ENCODE measurements around the gene AFAP1L2.

AFAP1L2 gene

GRCh38 chr10:114347791-114348190 is 56.5 kb downstream of the AFAP1L2 start:
- ChIA-PET CTCF (interaction anchor here (1.6 to 3.6 kb wide), 2 partner anchors 42 to 44 kb away, joined by 5 to 11 read pairs; no protein-coding TSS in a partner anchor), POLR2A (no interaction called here)
- DNase-seq (ENCODE audit: extremely low spot score), result no peak
- no peak for TF ChIP-seq CTCF (IDR thresholded peaks at IDR 0.05; ENCODE audit: control extremely low read depth, extremely low read depth, low read depth, missing control alignments)

DNA sequence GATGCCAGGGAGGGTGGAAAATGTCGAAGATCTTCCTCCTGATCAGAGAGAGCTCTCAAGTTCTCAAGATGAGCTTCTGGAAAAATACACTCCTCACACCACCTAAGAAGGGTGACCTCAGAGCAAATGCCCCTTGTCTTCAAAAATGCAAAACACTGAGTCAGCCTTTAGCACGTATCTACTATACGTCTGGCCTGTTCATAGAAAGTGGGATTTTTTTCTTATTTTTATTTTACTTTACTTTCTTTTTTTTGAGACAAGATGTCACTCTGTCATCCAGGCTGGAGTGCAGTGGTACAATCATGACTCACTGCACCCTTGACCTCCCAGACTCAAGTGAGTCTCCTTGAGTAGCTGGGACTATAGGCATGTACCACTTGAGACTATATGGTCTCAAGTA is 57.1 kb downstream of the AFAP1L2 start:
- ChIA-PET CTCF (interaction anchor here (1.0 to 3.6 kb wide), 3 partner anchors 42 to 45 kb away, joined by 3 to 11 read pairs (median 5); no protein-coding TSS in a partner anchor), POLR2A (no interaction called here)

GRCh38 chr10:114346176-114347031 is 57.9 kb downstream of the AFAP1L2 start:
- ChIA-PET CTCF (interaction anchor here (1.0 to 3.6 kb wide), 3 partner anchors 42 to 46 kb away, joined by 3 to 11 read pairs (median 5); no protein-coding TSS in a partner anchor), POLR2A (no interaction called here)
- no peak for TF ChIP-seq CTCF (IDR thresholded peaks at IDR 0.05; ENCODE audit: control extremely low read depth, extremely low read depth, low read depth, missing control alignments)
- no peak for DNase-seq (ENCODE audit: extremely low spot score)

More for the DNA sequence above, 57.1 kb downstream of the AFAP1L2 start:
- TF ChIP-seq CTCF (IDR thresholded peaks at IDR 0.05; ENCODE audit: control extremely low read depth, extremely low read depth, low read depth, missing control alignments), result no peak
- DNase-seq (ENCODE audit: extremely low spot score), result no peak

- ChIA-PET CTCF (no interaction called here), POLR2A (no interaction called here)
- TF ChIP-seq CTCF (IDR thresholded peaks at IDR 0.05; ENCODE audit: control extremely low read depth, extremely low read depth, low read depth, missing control alignments), result no peak
- DNase-seq (ENCODE audit: extremely low spot score), result no peak
Measured at GRCh38 chr10:114345701-114346100, 58.6 kb downstream of the AFAP1L2 start.

DNA sequence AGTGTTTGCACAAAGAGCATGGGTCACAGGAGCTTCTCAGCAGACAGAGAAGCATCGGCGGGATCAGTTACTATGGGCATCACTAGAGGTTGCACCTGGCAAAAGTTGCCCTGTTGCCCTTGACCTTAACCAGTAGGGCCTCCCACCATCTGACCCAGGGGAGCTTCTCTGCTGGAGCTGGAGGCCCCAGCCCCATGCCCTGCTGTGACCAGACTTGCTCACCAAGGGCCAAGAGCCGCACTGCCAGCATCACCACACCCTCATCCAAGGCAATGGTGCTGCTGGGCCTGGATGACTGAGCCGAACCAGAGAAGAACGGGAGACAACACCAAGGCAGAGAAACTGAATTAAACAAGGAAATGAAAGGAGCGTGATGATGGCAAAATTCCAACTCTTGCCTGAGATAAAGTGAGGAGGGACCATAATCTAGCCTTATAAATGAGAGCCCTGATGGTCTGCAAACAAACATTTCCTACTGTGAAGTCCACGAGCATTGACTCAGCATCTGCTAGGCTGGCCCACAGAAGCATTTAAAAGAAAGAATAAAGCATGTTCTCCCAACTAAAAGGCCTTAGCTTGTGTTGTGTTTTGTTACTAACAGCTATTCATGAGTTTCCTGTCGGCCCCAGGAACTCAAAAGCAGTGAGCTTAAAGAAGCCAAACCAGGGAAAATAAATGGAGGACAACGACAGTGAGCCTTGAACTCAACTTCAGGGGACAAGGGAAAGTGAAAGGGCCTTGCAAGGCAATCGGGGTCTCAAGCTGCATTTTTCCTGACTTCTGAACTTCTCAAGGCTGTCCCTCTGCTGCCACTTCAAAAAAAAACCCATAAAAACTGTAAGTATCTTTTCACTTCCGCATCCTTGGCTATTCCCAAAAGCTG is 60.4 kb downstream of the AFAP1L2 start:
- POLR2A ChIA-PET, result no interaction called here
- CTCF ChIA-PET, result interaction anchor here (0.9 to 2.3 kb wide), 5 partner anchors 10 to 41 kb away, joined by 3 to 5 read pairs (median 4); no protein-coding TSS in a partner anchor

More for the DNA sequence above, 60.4 kb downstream of the AFAP1L2 start:
- TF ChIP-seq CTCF (IDR thresholded peaks at IDR 0.05; ENCODE audit: control extremely low read depth, extremely low read depth, low read depth, missing control alignments), result no peak
- no peak for DNase-seq (ENCODE audit: extremely low spot score)

Data from GM10248 (cell line).